Testis (tissue), 3 donors: ENCODE data around the gene DYRK1B. TPM values are rescaled to one million over a fixed set of nuclear protein-coding genes. Genes with fewer than 3 reads are reported as not detected.

Experiments
- DNase-seq: peaks from one replicate; pipeline ENCODE4 v3.0.0-alpha.2; 2019
- H3K27ac ChIP-seq, 2 donors: fragments of 200-600 bp; sonication (generic); one replicate each; pipeline ENCODE4 v1.5.1; 2019
- H3K27me3 ChIP-seq: fragments of 200-600 bp; sonication (generic); one replicate; pipeline ENCODE4 v1.5.1; 2019
- H3K36me3 ChIP-seq: fragments of 200-600 bp; sonication (generic); one replicate; pipeline ENCODE4 v1.5.1; 2017; ENCODE audit warnings: low read depth; ENCODE audit errors: missing control alignments
- H3K4me1 ChIP-seq: fragments of 200-600 bp; sonication (generic); one replicate; pipeline ENCODE4 v1.5.1; 2019
- H3K4me3 ChIP-seq, 2 donors: fragments of 200-600 bp; sonication (generic); one replicate each; pipeline ENCODE4 v1.5.1; 2017 to 2019
- H3K9me3 ChIP-seq: fragments of 200-600 bp; sonication (generic); one replicate; pipeline ENCODE4 v1.5.1; 2017
- POLR2A ChIP-seq: fragments of 450-650 bp; IDR thresholded peaks from one replicate; pipeline ENCODE4 v1.6.1; 2017; ENCODE audit warnings: antibody characterized with exemption, mild to moderate bottlenecking, moderate library complexity
- WGBS, 2 donors: methylation state at CpG; one replicate each; pipeline ENCODE4 v1.1.5; 2018; 5-methylcytosine and 5-hydroxymethylcytosine counted together
- intact Hi-C: fragments of 100-400 bp; cut with DNase I; formaldehyde crosslinking; loops from one replicate; pipeline ENCODE4 v1.15.1; 2023; ENCODE audit warnings: low total_unique reads
- polyA plus RNA-seq: library from polyadenylated mRNA; stranded (reverse); fragments of 350-450 nt; fragmentation: Illumina TruSeq; extraction: RNeasy Lipid Tissue Mini Kit (QIAGEN cat#74804); gene quantifications from one replicate; pipeline ENCODE4 v1.2.3, GENCODE V29; 2014; ENCODE audit warnings: low read depth, low replicate concordance; ENCODE audit not compliant: insufficient read depth
- total RNA-seq, 2 donors: library from RNA; depleted of rRNA; stranded (reverse); fragments of >200 nt; gene quantifications; one replicate each; pipeline ENCODE4 v1.2.3, GENCODE V29; 2016
- TF ChIP-seq, protein P1 (sequence below), 3 experiments: fragments of 450-650 bp in 2 of 3; fragments of 200-600 bp in 1 of 3; sonication (generic) in 1 of 3; IDR thresholded peaks; one replicate each; pipeline ENCODE4 v1.5.1; 2016 to 2019; ENCODE audit warnings: antibody characterized with exemption in 3 of 3, mild to moderate bottlenecking in 2 of 3, moderate library complexity in 1 of 3

DYRK1B gene
- total and polyA plus RNA-seq, 3 donors from 2014 or later: 90.8 to 127 (median 124) TPM

DNA sequence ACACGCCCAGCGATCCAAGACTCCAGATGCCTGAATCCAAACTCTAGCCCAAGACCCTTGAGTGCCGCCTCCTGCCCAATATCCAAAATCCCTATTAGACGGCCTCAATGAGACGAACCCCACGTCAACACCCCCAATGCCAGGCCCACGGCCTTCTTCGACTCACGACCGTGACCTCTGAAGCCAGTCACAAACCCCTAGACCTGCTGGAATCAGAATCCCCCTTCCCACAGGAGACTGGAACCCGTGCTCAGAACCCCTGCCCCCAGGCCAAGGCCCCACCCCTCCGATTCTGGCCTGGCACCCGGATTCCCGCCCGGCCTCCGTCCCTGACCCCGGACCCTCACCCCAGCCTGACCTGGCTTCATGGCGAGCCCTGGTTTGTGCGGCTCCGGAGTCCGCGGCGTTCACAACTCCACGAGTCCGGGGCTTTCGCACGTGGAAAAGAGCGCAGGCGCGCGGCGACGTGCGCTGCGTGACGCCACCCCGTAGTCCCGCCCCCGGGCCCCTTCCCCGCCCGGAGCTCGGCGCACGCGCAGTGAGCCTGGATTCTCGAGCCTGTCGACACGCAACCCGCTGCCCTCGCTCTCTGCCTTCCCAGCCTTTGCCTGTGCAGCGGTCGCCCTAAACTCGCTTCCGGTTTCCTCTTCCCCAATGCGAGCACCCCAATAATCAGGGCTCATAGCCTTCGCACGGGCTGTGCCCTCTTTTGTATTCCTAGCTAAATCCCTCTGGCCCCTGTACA is 12.1 kb upstream of the DYRK1B start, which contains the start of gene FBL:
Gene FBL (minus strand): TSS at position 447 of the 745 bp plus-strand sequence. CDS start 79 bp downstream, at position 368.
- H3K4me3 ChIP-seq: peak within 1 kb of the TSS; percentile 77 to 87
- peak within 1 kb of the TSS; percentile 73 to 85 for H3K27ac ChIP-seq
- H3K4me1 ChIP-seq: peaks cover 51% of the 10 kb centered on the region
- peak; percentile 78 for TF ChIP-seq POLR2A
- TF ChIP-seq, protein P1, sequence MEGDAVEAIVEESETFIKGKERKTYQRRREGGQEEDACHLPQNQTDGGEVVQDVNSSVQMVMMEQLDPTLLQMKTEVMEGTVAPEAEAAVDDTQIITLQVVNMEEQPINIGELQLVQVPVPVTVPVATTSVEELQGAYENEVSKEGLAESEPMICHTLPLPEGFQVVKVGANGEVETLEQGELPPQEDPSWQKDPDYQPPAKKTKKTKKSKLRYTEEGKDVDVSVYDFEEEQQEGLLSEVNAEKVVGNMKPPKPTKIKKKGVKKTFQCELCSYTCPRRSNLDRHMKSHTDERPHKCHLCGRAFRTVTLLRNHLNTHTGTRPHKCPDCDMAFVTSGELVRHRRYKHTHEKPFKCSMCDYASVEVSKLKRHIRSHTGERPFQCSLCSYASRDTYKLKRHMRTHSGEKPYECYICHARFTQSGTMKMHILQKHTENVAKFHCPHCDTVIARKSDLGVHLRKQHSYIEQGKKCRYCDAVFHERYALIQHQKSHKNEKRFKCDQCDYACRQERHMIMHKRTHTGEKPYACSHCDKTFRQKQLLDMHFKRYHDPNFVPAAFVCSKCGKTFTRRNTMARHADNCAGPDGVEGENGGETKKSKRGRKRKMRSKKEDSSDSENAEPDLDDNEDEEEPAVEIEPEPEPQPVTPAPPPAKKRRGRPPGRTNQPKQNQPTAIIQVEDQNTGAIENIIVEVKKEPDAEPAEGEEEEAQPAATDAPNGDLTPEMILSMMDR (IDR thresholded peaks at IDR 0.05): no peak
- DNase-seq: peak; percentile 96
- 0% methylated on average over 13 to 28 of the region's 57 CpGs for WGBS, 2 donors
- no peaks in the 10 kb centered on the region for H3K36me3 ChIP-seq
- H3K9me3 ChIP-seq: no peaks in the 10 kb centered on the region
- intact Hi-C loops: loop anchor here (10.0 kb wide), 1 partner anchor 129 kb away; the partner anchor contains the start of gene PSMC4
- H3K27me3 ChIP-seq: no peaks in the 10 kb centered on the region

DNA sequence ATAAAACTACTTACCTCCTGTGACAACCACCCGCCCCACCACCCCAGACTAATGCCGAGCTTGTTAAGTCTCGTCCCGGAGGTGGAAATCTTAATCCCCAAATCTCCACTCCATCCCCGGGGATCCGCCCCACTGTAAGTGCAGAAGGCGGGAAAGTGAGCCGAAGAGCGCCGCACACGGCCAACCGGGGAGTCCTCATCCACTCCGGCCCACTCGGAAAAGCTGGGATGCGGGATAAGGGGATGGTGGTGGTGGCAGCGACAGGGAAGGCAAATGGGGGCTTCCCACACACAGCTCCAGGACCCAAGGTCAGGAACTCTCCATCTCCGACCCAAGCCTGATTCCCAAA is 11.6 kb upstream of the DYRK1B start:
- DNase-seq: no peak
- H3K36me3 ChIP-seq: no peaks in the 10 kb centered on the region
- WGBS, 2 donors: 0 to 1% methylated on average over 14 to 17 of the region's 17 CpGs
- H3K9me3 ChIP-seq: no peaks in the 10 kb centered on the region
- intact Hi-C loops: loop anchor here (10.0 kb wide), 1 partner anchor 129 kb away; the partner anchor contains the start of gene PSMC4
- H3K4me1 ChIP-seq: peaks cover 57% of the 10 kb centered on the region
- H3K4me3 ChIP-seq: peak overlapping the region; percentile 77 to 87
- H3K27ac ChIP-seq: peak overlapping the region; percentile 73 to 85
- no peaks in the 10 kb centered on the region for H3K27me3 ChIP-seq
- TF ChIP-seq, protein P1 (IDR thresholded peaks at IDR 0.05): no peak
- no peak for TF ChIP-seq POLR2A

DNA sequence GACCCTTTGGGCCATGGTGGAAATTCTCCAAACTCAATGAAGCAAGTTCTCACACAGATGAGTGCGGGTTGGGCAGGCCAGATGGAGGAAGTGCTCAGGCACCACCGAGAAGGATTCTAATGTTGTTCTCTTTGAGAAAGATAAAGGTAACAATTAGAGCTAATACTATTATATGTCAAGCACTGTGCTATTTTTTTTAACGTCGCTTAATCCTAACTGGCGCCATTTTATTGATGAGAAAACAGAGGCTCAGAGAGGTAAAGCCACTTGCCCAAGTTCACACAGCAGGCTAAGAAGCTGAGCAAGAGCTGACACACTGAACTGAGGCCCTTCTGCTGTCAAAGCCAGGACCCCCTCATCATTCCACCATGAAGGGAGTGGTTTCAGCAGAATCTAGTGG is 11.2 kb upstream of the DYRK1B start:
- 17 to 26% methylated on average over 5 of the region's 5 CpGs for WGBS, 2 donors

DNA sequence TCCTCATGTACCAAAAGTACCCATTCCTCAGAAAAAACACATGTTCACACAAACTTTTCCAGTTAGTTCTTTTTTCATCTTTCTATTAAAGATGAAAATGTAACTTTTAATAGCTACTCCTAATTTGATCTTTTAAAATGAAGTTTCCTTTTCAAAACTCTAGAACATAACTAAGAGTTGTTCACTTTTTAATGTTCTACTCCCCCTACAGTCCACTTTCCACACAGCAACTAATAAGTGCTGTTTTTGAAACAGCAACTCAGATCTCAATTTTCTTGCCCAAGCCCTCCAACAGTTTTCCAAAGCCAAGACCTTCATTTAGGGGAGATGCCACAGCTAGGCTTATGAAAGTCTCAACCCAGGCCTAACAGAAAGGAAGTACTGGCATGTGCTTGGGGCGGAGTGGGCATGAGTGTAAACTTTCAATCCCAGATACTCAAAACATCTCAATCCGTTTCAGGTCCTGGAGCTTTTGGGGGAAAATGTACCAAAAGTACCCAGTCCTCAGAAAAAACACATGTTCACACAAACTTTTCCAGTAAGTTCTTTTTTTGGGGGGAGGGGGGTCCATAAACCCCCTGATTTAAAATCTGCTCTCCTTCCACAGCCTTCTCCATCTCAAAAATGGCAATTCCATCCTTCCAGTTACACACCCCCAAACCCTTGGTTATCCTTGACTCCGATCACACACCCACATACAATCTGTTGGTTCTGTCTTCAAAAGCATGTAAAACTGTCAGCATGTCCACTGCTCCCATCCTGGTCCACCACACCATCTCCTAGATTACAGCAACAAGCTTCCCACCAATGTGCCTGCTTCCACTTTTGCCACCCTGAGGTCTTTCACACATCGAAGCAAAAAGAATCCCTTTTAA is 10.2 kb upstream of the DYRK1B start:
- H3K27ac ChIP-seq: peak overlapping the region; percentile 6 to 85
- H3K4me3 ChIP-seq: no peak overlapping the region
- TF ChIP-seq POLR2A: no peak
- TF ChIP-seq, protein P1 (IDR thresholded peaks at IDR 0.05): peak; percentile 53 to 60 (median 59)
- H3K36me3 ChIP-seq: no peaks in the 10 kb centered on the region
- WGBS, 2 donors: 32 to 34% methylated on average over 4 of the region's 4 CpGs
- no peaks in the 10 kb centered on the region for H3K9me3 ChIP-seq
- DNase-seq: no peak
- intact Hi-C loops: loop anchor here (10.0 kb wide), 1 partner anchor 131 kb away; the partner anchor contains the start of gene PSMC4
- peaks cover 68% of the 10 kb centered on the region for H3K4me1 ChIP-seq
- no peaks in the 10 kb centered on the region for H3K27me3 ChIP-seq

More for the DNA sequence above, 11.2 kb upstream of the DYRK1B start:
- Histone ChIP-seq H3K9me3 (no peaks in the 10 kb centered on the region), H3K36me3 (no peaks in the 10 kb centered on the region), H3K27me3 (no peaks in the 10 kb centered on the region), H3K4me1 (peaks cover 61% of the 10 kb centered on the region), H3K27ac (peak overlapping the region; percentile 6 to 85), H3K4me3 (peak overlapping the region; percentile 77 to 87)
- TF ChIP-seq, protein P1 (IDR thresholded peaks at IDR 0.05): no peak
- no peak for TF ChIP-seq POLR2A
- intact Hi-C loops: loop anchor here (10.0 kb wide), 1 partner anchor 130 kb away; the partner anchor contains the start of gene PSMC4
- no peak for DNase-seq
